H1 (cell line): ENCODE data around the gene RNF39. TPM values are rescaled to one million over a fixed set of nuclear protein-coding genes. Genes with fewer than 3 reads are reported as not detected.

ENCODE experiments used
- NRF1 ChIP-seq: IDR thresholded peaks from 2 replicates; pipeline ENCODE4 v1.6.1; 2011; ENCODE audit warnings: mild to moderate bottlenecking, low read depth, low read length, improper control_type of control experiment
- TEAD4 ChIP-seq: IDR thresholded peaks from 2 replicates; pipeline ENCODE4 v1.6.1; 2012; ENCODE audit warnings: low read depth, low read length, inconsistent platforms, mixed read lengths
- polyA plus RNA-seq, 7 experiments: library from polyadenylated mRNA; depleted of rRNA in 3 of 7; stranded (reverse) in 5 of 7; unstranded in 2 of 7; fragments of >200 nt in 5 of 7; fragments of 200-250 nt in 2 of 7; gene quantifications; 1 replicate in 5 of 7; 2 replicates in 1 of 7; 4 replicates in 1 of 7; pipeline versions ENCODE4 v1.2.1 to v1.2.3, GENCODE V29; 2011 to 2013; ENCODE audit warnings: missing spikeins in 2 of 7, mixed read lengths in 2 of 7
- total RNA-seq: library from RNA; stranded (reverse); fragmentation: NEBNext Ultra II Directional; extraction: Animal tissue kit (Norgen Biotek cat#: 25700); gene quantifications from 2 replicates; pipeline ENCODE4 v1.2.1, GENCODE V29; 2021
- TF ChIP-seq, protein P1 (sequence below): fragments of 300-600 bp; sonication (generic); IDR thresholded peaks from 2 replicates; pipeline ENCODE4 v1.7.1; 2012; ENCODE audit warnings: low read length, moderate library complexity, mild to moderate bottlenecking, inconsistent platforms; ENCODE audit not compliant: insufficient replicate concordance

Gene RNF39
- total and polyA plus RNA-seq, 2 of the 8 experiments (the other 6 are each of a cell fraction or from before 2014, with no cell fraction given): 1.4 to 2.3 TPM

- TF ChIP-seq, protein P1, sequence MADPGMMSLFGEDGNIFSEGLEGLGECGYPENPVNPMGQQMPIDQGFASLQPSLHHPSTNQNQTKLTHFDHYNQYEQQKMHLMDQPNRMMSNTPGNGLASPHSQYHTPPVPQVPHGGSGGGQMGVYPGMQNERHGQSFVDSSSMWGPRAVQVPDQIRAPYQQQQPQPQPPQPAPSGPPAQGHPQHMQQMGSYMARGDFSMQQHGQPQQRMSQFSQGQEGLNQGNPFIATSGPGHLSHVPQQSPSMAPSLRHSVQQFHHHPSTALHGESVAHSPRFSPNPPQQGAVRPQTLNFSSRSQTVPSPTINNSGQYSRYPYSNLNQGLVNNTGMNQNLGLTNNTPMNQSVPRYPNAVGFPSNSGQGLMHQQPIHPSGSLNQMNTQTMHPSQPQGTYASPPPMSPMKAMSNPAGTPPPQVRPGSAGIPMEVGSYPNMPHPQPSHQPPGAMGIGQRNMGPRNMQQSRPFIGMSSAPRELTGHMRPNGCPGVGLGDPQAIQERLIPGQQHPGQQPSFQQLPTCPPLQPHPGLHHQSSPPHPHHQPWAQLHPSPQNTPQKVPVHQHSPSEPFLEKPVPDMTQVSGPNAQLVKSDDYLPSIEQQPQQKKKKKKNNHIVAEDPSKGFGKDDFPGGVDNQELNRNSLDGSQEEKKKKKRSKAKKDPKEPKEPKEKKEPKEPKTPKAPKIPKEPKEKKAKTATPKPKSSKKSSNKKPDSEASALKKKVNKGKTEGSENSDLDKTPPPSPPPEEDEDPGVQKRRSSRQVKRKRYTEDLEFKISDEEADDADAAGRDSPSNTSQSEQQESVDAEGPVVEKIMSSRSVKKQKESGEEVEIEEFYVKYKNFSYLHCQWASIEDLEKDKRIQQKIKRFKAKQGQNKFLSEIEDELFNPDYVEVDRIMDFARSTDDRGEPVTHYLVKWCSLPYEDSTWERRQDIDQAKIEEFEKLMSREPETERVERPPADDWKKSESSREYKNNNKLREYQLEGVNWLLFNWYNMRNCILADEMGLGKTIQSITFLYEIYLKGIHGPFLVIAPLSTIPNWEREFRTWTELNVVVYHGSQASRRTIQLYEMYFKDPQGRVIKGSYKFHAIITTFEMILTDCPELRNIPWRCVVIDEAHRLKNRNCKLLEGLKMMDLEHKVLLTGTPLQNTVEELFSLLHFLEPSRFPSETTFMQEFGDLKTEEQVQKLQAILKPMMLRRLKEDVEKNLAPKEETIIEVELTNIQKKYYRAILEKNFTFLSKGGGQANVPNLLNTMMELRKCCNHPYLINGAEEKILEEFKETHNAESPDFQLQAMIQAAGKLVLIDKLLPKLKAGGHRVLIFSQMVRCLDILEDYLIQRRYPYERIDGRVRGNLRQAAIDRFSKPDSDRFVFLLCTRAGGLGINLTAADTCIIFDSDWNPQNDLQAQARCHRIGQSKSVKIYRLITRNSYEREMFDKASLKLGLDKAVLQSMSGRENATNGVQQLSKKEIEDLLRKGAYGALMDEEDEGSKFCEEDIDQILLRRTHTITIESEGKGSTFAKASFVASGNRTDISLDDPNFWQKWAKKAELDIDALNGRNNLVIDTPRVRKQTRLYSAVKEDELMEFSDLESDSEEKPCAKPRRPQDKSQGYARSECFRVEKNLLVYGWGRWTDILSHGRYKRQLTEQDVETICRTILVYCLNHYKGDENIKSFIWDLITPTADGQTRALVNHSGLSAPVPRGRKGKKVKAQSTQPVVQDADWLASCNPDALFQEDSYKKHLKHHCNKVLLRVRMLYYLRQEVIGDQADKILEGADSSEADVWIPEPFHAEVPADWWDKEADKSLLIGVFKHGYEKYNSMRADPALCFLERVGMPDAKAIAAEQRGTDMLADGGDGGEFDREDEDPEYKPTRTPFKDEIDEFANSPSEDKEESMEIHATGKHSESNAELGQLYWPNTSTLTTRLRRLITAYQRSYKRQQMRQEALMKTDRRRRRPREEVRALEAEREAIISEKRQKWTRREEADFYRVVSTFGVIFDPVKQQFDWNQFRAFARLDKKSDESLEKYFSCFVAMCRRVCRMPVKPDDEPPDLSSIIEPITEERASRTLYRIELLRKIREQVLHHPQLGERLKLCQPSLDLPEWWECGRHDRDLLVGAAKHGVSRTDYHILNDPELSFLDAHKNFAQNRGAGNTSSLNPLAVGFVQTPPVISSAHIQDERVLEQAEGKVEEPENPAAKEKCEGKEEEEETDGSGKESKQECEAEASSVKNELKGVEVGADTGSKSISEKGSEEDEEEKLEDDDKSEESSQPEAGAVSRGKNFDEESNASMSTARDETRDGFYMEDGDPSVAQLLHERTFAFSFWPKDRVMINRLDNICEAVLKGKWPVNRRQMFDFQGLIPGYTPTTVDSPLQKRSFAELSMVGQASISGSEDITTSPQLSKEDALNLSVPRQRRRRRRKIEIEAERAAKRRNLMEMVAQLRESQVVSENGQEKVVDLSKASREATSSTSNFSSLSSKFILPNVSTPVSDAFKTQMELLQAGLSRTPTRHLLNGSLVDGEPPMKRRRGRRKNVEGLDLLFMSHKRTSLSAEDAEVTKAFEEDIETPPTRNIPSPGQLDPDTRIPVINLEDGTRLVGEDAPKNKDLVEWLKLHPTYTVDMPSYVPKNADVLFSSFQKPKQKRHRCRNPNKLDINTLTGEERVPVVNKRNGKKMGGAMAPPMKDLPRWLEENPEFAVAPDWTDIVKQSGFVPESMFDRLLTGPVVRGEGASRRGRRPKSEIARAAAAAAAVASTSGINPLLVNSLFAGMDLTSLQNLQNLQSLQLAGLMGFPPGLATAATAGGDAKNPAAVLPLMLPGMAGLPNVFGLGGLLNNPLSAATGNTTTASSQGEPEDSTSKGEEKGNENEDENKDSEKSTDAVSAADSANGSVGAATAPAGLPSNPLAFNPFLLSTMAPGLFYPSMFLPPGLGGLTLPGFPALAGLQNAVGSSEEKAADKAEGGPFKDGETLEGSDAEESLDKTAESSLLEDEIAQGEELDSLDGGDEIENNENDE: no peak
- no peak for TF ChIP-seq TEAD4
- no peak for TF ChIP-seq NRF1
Observed at GRCh38 chr6:30093951-30094661, 18.5 kb upstream of the RNF39 start (continued).
